Cardiac muscle cell (in vitro differentiated cells and primary cell): ENCODE results near the gene SAFB. TPM values are rescaled to one million over a fixed set of nuclear protein-coding genes. Genes with fewer than 3 reads are reported as not detected.

Source experiments
- DNase-seq, 2 donors: peaks; one replicate each; pipeline versions ENCODE4 v3.0.0 to v3.0.0-alpha.2; 2010 to 2017; ENCODE audit warnings: low read depth in 1 of 2, low spot score in 1 of 2
- H3K27ac ChIP-seq: fragments of 200-600 bp; sonication (generic); 2 replicates; pipeline ENCODE4 v1.5.1; 2016
- H3K27me3 ChIP-seq: fragments of 200-600 bp; sonication (generic); 2 replicates; pipeline ENCODE4 v1.6.0; 2016; ENCODE audit warnings: control low read depth
- H3K36me3 ChIP-seq: fragments of 200-600 bp; sonication (generic); 2 replicates; pipeline ENCODE4 v1.5.1; 2016; ENCODE audit warnings: control low read depth
- H3K4me1 ChIP-seq: fragments of 200-600 bp; sonication (generic); 2 replicates; pipeline ENCODE4 v1.8.1; 2017; ENCODE audit warnings: low read depth, mild to moderate bottlenecking, mixed run types
- H3K4me3 ChIP-seq: fragments of 200-600 bp; sonication (generic); 2 replicates; pipeline ENCODE4 v1.5.1; 2016; ENCODE audit warnings: mild to moderate bottlenecking
- H3K9me3 ChIP-seq: fragments of 200-600 bp; sonication (generic); 2 replicates; pipeline ENCODE4 v1.5.1; 2017; ENCODE audit warnings: low read depth, mild to moderate bottlenecking, control low read depth
- CTCF ChIP-seq: IDR thresholded peaks from 2 replicates; pipeline ENCODE4 v1.5.1; 2012; ENCODE audit warnings: low read depth, mild to moderate bottlenecking, low read length
- polyA plus RNA-seq: library from polyadenylated mRNA; unstranded; fragments of >200 nt; fragmentation: Nextera tagmentation; extraction: Ambion mirVana; gene quantifications from 2 replicates; pipeline ENCODE4 v1.2.1, GENCODE V29; 2016
- total RNA-seq: library from RNA; depleted of rRNA; stranded (reverse); fragments of >200 nt; gene quantifications from 2 replicates; pipeline ENCODE4 v1.2.3, GENCODE V29; 2016

The SAFB gene
- total and polyA plus RNA-seq, 2 experiments from 2014 or later = 108 to 127 TPM

GRCh38 chr19:5609881-5610448, 12.9 kb upstream of the SAFB start:
- Histone ChIP-seq H3K27ac (no peak overlapping the region), H3K36me3 (peaks cover 67% of the 10 kb centered on the region), H3K4me3 (no peak overlapping the region), H3K4me1 (no peaks in the 10 kb centered on the region), H3K9me3 (no peaks in the 10 kb centered on the region), H3K27me3 (no peaks in the 10 kb centered on the region)
- no peak for DNase-seq
- TF ChIP-seq CTCF = no peak

- Histone ChIP-seq H3K9me3 (no peaks in the 10 kb centered on the region), H3K4me1 (no peaks in the 10 kb centered on the region), H3K27ac (no peak overlapping the region), H3K27me3 (no peaks in the 10 kb centered on the region), H3K36me3 (peaks cover 69% of the 10 kb centered on the region), H3K4me3 (no peak overlapping the region)
- no peak for DNase-seq
- TF ChIP-seq CTCF = no peak
Measured at GRCh38 chr19:5612891-5613865, 9.7 kb upstream of the SAFB start.

- Histone ChIP-seq H3K4me3 (no peak overlapping the region), H3K36me3 (peaks cover 59% of the 10 kb centered on the region), H3K9me3 (no peaks in the 10 kb centered on the region), H3K27ac (no peak overlapping the region), H3K4me1 (no peaks in the 10 kb centered on the region), H3K27me3 (no peaks in the 10 kb centered on the region)
- no peak for TF ChIP-seq CTCF
- DNase-seq = no peak
Measured at GRCh38 chr19:5615756-5616327, 7.0 kb upstream of the SAFB start.

- peaks cover 55% of the 10 kb centered on the region for H3K36me3 ChIP-seq
- no peaks in the 10 kb centered on the region for H3K27me3 ChIP-seq
- no peaks in the 10 kb centered on the region for H3K9me3 ChIP-seq
- no peak for TF ChIP-seq CTCF
- H3K27ac ChIP-seq = no peak overlapping the region
- H3K4me1 ChIP-seq = peaks cover 6% of the 10 kb centered on the region
- H3K4me3 ChIP-seq = no peak overlapping the region
- DNase-seq = no peak
Measured at GRCh38 chr19:5617080-5617479, 5.8 kb upstream of the SAFB start.

GRCh38 chr19:5618591-5618990, 4.3 kb upstream of the SAFB start:
- Histone ChIP-seq H3K4me3 (no peak overlapping the region), H3K27me3 (no peaks in the 10 kb centered on the region), H3K4me1 (peaks cover 6% of the 10 kb centered on the region), H3K27ac (no peak overlapping the region), H3K36me3 (peaks cover 43% of the 10 kb centered on the region), H3K9me3 (no peaks in the 10 kb centered on the region)
- no peak for DNase-seq
- no peak for TF ChIP-seq CTCF
